Mucosa of rectum (tissue), 2 donors: Measurements from ENCODE around the gene ZNF248.

Experiments used
- H3K27ac ChIP-seq, 2 donors: one replicate each; pipeline ENCODE4 v1.7.0; 2013; ENCODE audit warnings: inconsistent platforms in 2 of 2, low read depth in 2 of 2, low read length in 2 of 2
- H3K27me3 ChIP-seq, 2 donors: one replicate each; pipeline ENCODE4 v1.7.0; 2013; ENCODE audit warnings: low read length in 2 of 2; ENCODE audit not compliant: control insufficient read depth in 2 of 2, insufficient read depth in 2 of 2
- H3K36me3 ChIP-seq, 2 donors: one replicate each; pipeline ENCODE4 v1.7.0; 2013; ENCODE audit warnings: low read length in 2 of 2; ENCODE audit not compliant: control insufficient read depth in 2 of 2, insufficient read depth in 2 of 2
- H3K4me1 ChIP-seq, 2 donors: one replicate each; pipeline ENCODE4 v1.7.0; 2013; ENCODE audit warnings: low read length in 2 of 2, mild to moderate bottlenecking in 1 of 2; ENCODE audit not compliant: control insufficient read depth in 2 of 2, insufficient read depth in 2 of 2
- H3K4me3 ChIP-seq, 2 donors: one replicate each; pipeline ENCODE4 v1.7.0; 2013; ENCODE audit warnings: low read length in 2 of 2
- H3K9ac ChIP-seq, 2 donors: one replicate each; pipeline ENCODE4 v1.7.0; 2013; ENCODE audit warnings: low read length in 2 of 2, low read depth in 1 of 2, mild to moderate bottlenecking in 1 of 2
- H3K9me3 ChIP-seq, 2 donors: one replicate each; pipeline ENCODE4 v1.7.0; 2013; ENCODE audit warnings: low read length in 2 of 2; ENCODE audit not compliant: control insufficient read depth in 2 of 2
- donor health status: healthy.
- donor health status: Normal muscosa, but diverticular disease.

Gene ZNF248

GRCh38 chr10:37857287-37858211 lies at the start of gene ZNF248:
ZNF248 (minus strand) TSS chr10:37857610; CDS start chr10:37856310, 1,300 bp downstream.
- Histone ChIP-seq H3K27ac (peak within 1 kb of the TSS; percentile 100), H3K4me1 (peaks cover 13 to 22% of the 10 kb centered on the region in 2 donors), H3K9me3 (peaks cover 0 to 4% of the 10 kb centered on the region in 2 donors), H3K36me3 (no peaks in the 10 kb centered on the region), H3K4me3 (peak within 1 kb of the TSS; percentile 95 to 97), H3K9ac (peak within 1 kb of the TSS; percentile 95 to 100), H3K27me3 (no peaks in the 10 kb centered on the region)

GRCh38 chr10:37906382-37906781 lies 49.0 kb upstream of the ZNF248 start:
- Histone ChIP-seq H3K9me3 (peaks cover 0 to 2% of the 10 kb centered on the region in 2 donors), H3K4me3 (no peak overlapping the region), H3K4me1 (no peaks in the 10 kb centered on the region), H3K36me3 (no peaks in the 10 kb centered on the region), H3K9ac (no peak overlapping the region), H3K27ac (no peak overlapping the region), H3K27me3 (no peaks in the 10 kb centered on the region)

GRCh38 chr10:37896436-37896835 lies 39.0 kb upstream of the ZNF248 start:
- Histone ChIP-seq H3K27ac (no peak overlapping the region), H3K9me3 (peaks cover 15% of the 10 kb centered on the region in 2 donors), H3K4me1 (no peaks in the 10 kb centered on the region), H3K27me3 (no peaks in the 10 kb centered on the region), H3K9ac (no peak overlapping the region), H3K36me3 (no peaks in the 10 kb centered on the region), H3K4me3 (no peak overlapping the region)

- H3K4me3 ChIP-seq = no peak overlapping the region
- no peaks in the 10 kb centered on the region for H3K27me3 ChIP-seq
- no peak overlapping the region for H3K27ac ChIP-seq
- no peaks in the 10 kb centered on the region for H3K36me3 ChIP-seq
- no peaks in the 10 kb centered on the region for H3K4me1 ChIP-seq
- H3K9me3 ChIP-seq = peaks cover 15 to 18% of the 10 kb centered on the region in 2 donors
- no peak overlapping the region for H3K9ac ChIP-seq
Measured at GRCh38 chr10:37895674-37896073, 38.3 kb upstream of the ZNF248 start.

- no peak overlapping the region for H3K9ac ChIP-seq
- peaks cover 0 to 5% of the 10 kb centered on the region in 2 donors for H3K9me3 ChIP-seq
Measured at GRCh38 chr10:37885850-37886249, 28.4 kb upstream of the ZNF248 start.

GRCh38 chr10:37872955-37873354 lies 15.5 kb upstream of the ZNF248 start:
- Histone ChIP-seq H3K9me3 (no peaks in the 10 kb centered on the region), H3K27me3 (no peaks in the 10 kb centered on the region), H3K9ac (no peak overlapping the region), H3K4me1 (no peaks in the 10 kb centered on the region), H3K36me3 (no peaks in the 10 kb centered on the region), H3K27ac (no peak overlapping the region), H3K4me3 (no peak overlapping the region)

More at GRCh38 chr10:37885850-37886249, 28.4 kb upstream of the ZNF248 start:
- Histone ChIP-seq H3K36me3 (no peaks in the 10 kb centered on the region), H3K27ac (no peak overlapping the region), H3K27me3 (no peaks in the 10 kb centered on the region), H3K4me3 (no peak overlapping the region), H3K4me1 (no peaks in the 10 kb centered on the region)

- Histone ChIP-seq H3K9ac (no peak overlapping the region), H3K4me1 (no peaks in the 10 kb centered on the region)
Measured at GRCh38 chr10:37872283-37872682, 14.9 kb upstream of the ZNF248 start.

GRCh38 chr10:37871568-37872251 lies 14.3 kb upstream of the ZNF248 start:
- Histone ChIP-seq H3K4me3 (no peak overlapping the region), H3K9ac (no peak overlapping the region), H3K9me3 (no peaks in the 10 kb centered on the region), H3K36me3 (no peaks in the 10 kb centered on the region), H3K4me1 (no peaks in the 10 kb centered on the region), H3K27me3 (no peaks in the 10 kb centered on the region), H3K27ac (no peak overlapping the region)

More at GRCh38 chr10:37872283-37872682, 14.9 kb upstream of the ZNF248 start:
- Histone ChIP-seq H3K4me3 (no peak overlapping the region), H3K9me3 (no peaks in the 10 kb centered on the region), H3K36me3 (no peaks in the 10 kb centered on the region), H3K27me3 (no peaks in the 10 kb centered on the region), H3K27ac (no peak overlapping the region)

GRCh38 chr10:37871143-37871542 lies 13.7 kb upstream of the ZNF248 start:
- no peaks in the 10 kb centered on the region for H3K36me3 ChIP-seq

GRCh38 chr10:37868796-37869195 lies 11.4 kb upstream of the ZNF248 start:
- no peaks in the 10 kb centered on the region for H3K4me1 ChIP-seq
- H3K27me3 ChIP-seq = no peaks in the 10 kb centered on the region
- no peaks in the 10 kb centered on the region for H3K9me3 ChIP-seq
- H3K9ac ChIP-seq = no peak overlapping the region
- no peak overlapping the region for H3K27ac ChIP-seq
- no peak overlapping the region for H3K4me3 ChIP-seq
- no peaks in the 10 kb centered on the region for H3K36me3 ChIP-seq

More at GRCh38 chr10:37871143-37871542, 13.7 kb upstream of the ZNF248 start:
- Histone ChIP-seq H3K27ac (no peak overlapping the region), H3K9me3 (no peaks in the 10 kb centered on the region), H3K4me1 (no peaks in the 10 kb centered on the region), H3K4me3 (no peak overlapping the region), H3K9ac (no peak overlapping the region), H3K27me3 (no peaks in the 10 kb centered on the region)
